H1 (cell line): Measurements from ENCODE around the gene EIF4EBP2. TPM values are rescaled to one million over a fixed set of nuclear protein-coding genes. Genes with fewer than 3 reads are reported as not detected.

ENCODE experiments used
- BCL11A ChIP-seq, 2 experiments: IDR thresholded peaks; one replicate each; pipeline ENCODE4 v1.6.1; 2011; ENCODE audit warnings: low read depth in 2 of 2, low read length in 2 of 2, mild to moderate bottlenecking in 2 of 2
- HDAC2 ChIP-seq, 2 experiments: fragments of 300-600 bp in 1 of 2; sonication (generic) in 1 of 2; IDR thresholded peaks; 2 replicates each; pipeline ENCODE4 v1.6.1; 2011 to 2012; ENCODE audit warnings: low read depth in 2 of 2, low read length in 2 of 2, mild to moderate bottlenecking in 2 of 2, moderate library complexity in 2 of 2, borderline replicate concordance in 1 of 2, inconsistent platforms in 1 of 2
- JUN ChIP-seq: IDR thresholded peaks from 2 replicates; pipeline ENCODE4 v1.6.1; 2011; ENCODE audit warnings: low read depth, mild to moderate bottlenecking, improper control_type of control experiment, low read length
- POU5F1 ChIP-seq: IDR thresholded peaks from 2 replicates; pipeline ENCODE4 v1.6.1; 2011; ENCODE audit warnings: low read depth, mild to moderate bottlenecking, low read length, moderate library complexity
- SAP30 ChIP-seq: fragments of 300-600 bp; sonication (generic); IDR thresholded peaks from 2 replicates; pipeline ENCODE4 v1.7.1; 2012; ENCODE audit warnings: low read length, moderate library complexity, mild to moderate bottlenecking, inconsistent platforms; ENCODE audit not compliant: insufficient read depth, insufficient replicate concordance
- SUZ12 ChIP-seq: fragments of 200-600 bp; sonication (generic); IDR thresholded peaks from 2 replicates; pipeline ENCODE4 v1.6.1; 2012; ENCODE audit warnings: mild to moderate bottlenecking, inconsistent platforms, low read length, moderate library complexity, mixed read lengths
- TAF7 ChIP-seq: optimal IDR thresholded peaks from 2 replicates; pipeline ENCODE3; 2011; ENCODE audit warnings: low read depth, mild to moderate bottlenecking, inconsistent platforms, low read length, moderate library complexity, borderline replicate concordance
- USF2 ChIP-seq: IDR thresholded peaks from 2 replicates; pipeline ENCODE4 v1.6.1; 2011; ENCODE audit warnings: low read length, improper control_type of control experiment
- polyA plus RNA-seq, 7 experiments: library from polyadenylated mRNA; depleted of rRNA in 3 of 7; stranded (reverse) in 5 of 7; unstranded in 2 of 7; fragments of >200 nt in 5 of 7; fragments of 200-250 nt in 2 of 7; gene quantifications; 1 replicate in 5 of 7; 2 replicates in 1 of 7; 4 replicates in 1 of 7; pipeline versions ENCODE4 v1.2.1 to v1.2.3, GENCODE V29; 2011 to 2013; ENCODE audit warnings: missing spikeins in 2 of 7, mixed read lengths in 2 of 7
- total RNA-seq: library from RNA; stranded (reverse); fragmentation: NEBNext Ultra II Directional; extraction: Animal tissue kit (Norgen Biotek cat#: 25700); gene quantifications from 2 replicates; pipeline ENCODE4 v1.2.1, GENCODE V29; 2021

Gene EIF4EBP2
- total and polyA plus RNA-seq, 2 of the 8 experiments (the other 6 are each of a cell fraction or from before 2014, with no cell fraction given), result 55.3 to 144 TPM

GRCh38 chr10:70441161-70441894, 37.4 kb downstream of the EIF4EBP2 start, which contains the start of gene NODAL (continued):
- TF ChIP-seq SUZ12, result peak; percentile 28; the same call in 1 of the 2 replicates
- TF ChIP-seq SAP30, result no peak
- TF ChIP-seq JUN, result no peak
- no peak for TF ChIP-seq POU5F1
- TF ChIP-seq USF2, result no peak
- TF ChIP-seq BCL11A (IDR thresholded peaks at IDR 0.05; ENCODE audit: low read depth in 2 of 2, low read length in 2 of 2), result no peak
- TF ChIP-seq HDAC2 (IDR thresholded peaks at IDR 0.05; ENCODE audit: borderline replicate concordance in 1 of 2, low read depth in 2 of 2, low read length in 2 of 2), result no peak
- TF ChIP-seq TAF7, result no peak
